Measurements from ENCODE around the gene PAX5. TPM values are rescaled to one million over a fixed set of nuclear protein-coding genes. Genes with fewer than 3 reads are reported as not detected.

The PAX5 gene
- polyA plus RNA-seq, 1 of the 3 experiments (the other 2 are of a cell fraction) = 0.05 TPM

DNA sequence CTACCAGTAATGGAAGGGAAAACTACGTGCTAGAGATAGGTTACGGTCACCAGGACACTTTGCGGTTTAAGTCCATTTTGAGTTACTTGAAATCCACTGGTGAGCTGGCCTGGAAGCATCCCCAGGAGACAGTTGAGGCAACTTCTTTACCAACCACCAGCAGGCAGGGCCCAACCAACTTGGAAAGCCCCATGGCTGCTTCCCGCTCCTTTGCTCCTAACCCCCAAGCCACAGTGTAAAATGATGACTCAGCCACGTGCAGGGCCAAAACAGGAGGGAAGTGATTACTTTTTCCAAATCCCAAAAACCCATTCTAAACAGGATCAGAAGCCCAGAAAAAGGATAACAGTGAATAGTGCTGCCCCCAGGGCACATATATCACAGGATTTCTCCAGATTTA lies 87.4 kb downstream of the PAX5 start:
- Histone ChIP-seq H3K27ac (ENCODE audit: low read depth in 2 of 2, low read length in 1 of 2) (no peak overlapping the region), H3K36me3 (replicated peaks in 1 of 2; ENCODE audit: control insufficient read depth in 1 of 2, insufficient read depth in 2 of 2, low read length in 1 of 2) (no peaks in the 10 kb centered on the region), H3K4me2 (no peak overlapping the region), H3K27me3 (ENCODE audit: insufficient read depth) (no peaks in the 10 kb centered on the region; the same call in 1 of the 2 replicates), H3K9me2 (no peaks in the 10 kb centered on the region), H3K9ac (no peak overlapping the region), H3K4me1 (ENCODE audit: control insufficient read depth in 1 of 2, insufficient read depth in 2 of 2, low read depth in 1 of 2, low read length in 1 of 2) (peaks cover 0 to 2% of the 10 kb centered on the region in 2 experiments; a peak in 2 of 4 replicates), H2AFZ (ENCODE audit: low read depth) (no peak overlapping the region), H3F3A (replicated peaks; ENCODE audit: insufficient read depth) (no peaks in the 10 kb centered on the region), H3K9me3 (no peaks in the 10 kb centered on the region), H3K79me2 (ENCODE audit: insufficient read depth) (no peaks in the 10 kb centered on the region), H4K20me1 (ENCODE audit: insufficient read depth) (no peaks in the 10 kb centered on the region), H3K4me3 (ENCODE audit: low read depth in 2 of 2, low read length in 1 of 2) (no peak overlapping the region)
- DNase-seq = peak; percentile 45
- WGBS (ENCODE audit: low lambda C conversion rate) = 76% methylated on average over 5 of the region's 5 CpGs
- POLR2A ChIA-PET = no interaction called here
- TF ChIP-seq, protein P1, sequence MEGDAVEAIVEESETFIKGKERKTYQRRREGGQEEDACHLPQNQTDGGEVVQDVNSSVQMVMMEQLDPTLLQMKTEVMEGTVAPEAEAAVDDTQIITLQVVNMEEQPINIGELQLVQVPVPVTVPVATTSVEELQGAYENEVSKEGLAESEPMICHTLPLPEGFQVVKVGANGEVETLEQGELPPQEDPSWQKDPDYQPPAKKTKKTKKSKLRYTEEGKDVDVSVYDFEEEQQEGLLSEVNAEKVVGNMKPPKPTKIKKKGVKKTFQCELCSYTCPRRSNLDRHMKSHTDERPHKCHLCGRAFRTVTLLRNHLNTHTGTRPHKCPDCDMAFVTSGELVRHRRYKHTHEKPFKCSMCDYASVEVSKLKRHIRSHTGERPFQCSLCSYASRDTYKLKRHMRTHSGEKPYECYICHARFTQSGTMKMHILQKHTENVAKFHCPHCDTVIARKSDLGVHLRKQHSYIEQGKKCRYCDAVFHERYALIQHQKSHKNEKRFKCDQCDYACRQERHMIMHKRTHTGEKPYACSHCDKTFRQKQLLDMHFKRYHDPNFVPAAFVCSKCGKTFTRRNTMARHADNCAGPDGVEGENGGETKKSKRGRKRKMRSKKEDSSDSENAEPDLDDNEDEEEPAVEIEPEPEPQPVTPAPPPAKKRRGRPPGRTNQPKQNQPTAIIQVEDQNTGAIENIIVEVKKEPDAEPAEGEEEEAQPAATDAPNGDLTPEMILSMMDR (IDR thresholded peaks at IDR 0.05) = no peak
- TF ChIP-seq YY1 (IDR thresholded peaks at IDR 0.05; ENCODE audit: low read depth) (no peak), RXRA (IDR thresholded peaks at IDR 0.05; ENCODE audit: borderline replicate concordance, low read depth) (no peak), GATA2 (CRISPR knock-in tag; IDR thresholded peaks at IDR 0.05) (no peak), ELF1 (IDR thresholded peaks at IDR 0.05) (no peak), NFIC (IDR thresholded peaks at IDR 0.05; ENCODE audit: borderline replicate concordance) (no peak), MXI1 (IDR thresholded peaks at IDR 0.05; ENCODE audit: low read depth, low read length) (no peak), CHD2 (IDR thresholded peaks at IDR 0.05; ENCODE audit: low read length, partially characterized antibody) (no peak), TCF12 (IDR thresholded peaks at IDR 0.05) (no peak)
- TF ChIP-seq, protein P2, sequence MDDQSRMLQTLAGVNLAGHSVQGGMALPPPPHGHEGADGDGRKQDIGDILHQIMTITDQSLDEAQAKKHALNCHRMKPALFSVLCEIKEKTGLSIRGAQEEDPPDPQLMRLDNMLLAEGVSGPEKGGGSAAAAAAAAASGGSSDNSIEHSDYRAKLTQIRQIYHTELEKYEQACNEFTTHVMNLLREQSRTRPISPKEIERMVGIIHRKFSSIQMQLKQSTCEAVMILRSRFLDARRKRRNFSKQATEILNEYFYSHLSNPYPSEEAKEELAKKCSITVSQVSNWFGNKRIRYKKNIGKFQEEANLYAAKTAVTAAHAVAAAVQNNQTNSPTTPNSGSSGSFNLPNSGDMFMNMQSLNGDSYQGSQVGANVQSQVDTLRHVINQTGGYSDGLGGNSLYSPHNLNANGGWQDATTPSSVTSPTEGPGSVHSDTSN (IDR thresholded peaks at IDR 0.05) = no peak
- TF ChIP-seq, protein P3, sequence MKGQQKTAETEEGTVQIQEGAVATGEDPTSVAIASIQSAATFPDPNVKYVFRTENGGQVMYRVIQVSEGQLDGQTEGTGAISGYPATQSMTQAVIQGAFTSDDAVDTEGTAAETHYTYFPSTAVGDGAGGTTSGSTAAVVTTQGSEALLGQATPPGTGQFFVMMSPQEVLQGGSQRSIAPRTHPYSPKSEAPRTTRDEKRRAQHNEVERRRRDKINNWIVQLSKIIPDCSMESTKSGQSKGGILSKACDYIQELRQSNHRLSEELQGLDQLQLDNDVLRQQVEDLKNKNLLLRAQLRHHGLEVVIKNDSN (IDR thresholded peaks at IDR 0.05; ENCODE audit: borderline replicate concordance, low read depth) = no peak
- TF ChIP-seq, protein P4, sequence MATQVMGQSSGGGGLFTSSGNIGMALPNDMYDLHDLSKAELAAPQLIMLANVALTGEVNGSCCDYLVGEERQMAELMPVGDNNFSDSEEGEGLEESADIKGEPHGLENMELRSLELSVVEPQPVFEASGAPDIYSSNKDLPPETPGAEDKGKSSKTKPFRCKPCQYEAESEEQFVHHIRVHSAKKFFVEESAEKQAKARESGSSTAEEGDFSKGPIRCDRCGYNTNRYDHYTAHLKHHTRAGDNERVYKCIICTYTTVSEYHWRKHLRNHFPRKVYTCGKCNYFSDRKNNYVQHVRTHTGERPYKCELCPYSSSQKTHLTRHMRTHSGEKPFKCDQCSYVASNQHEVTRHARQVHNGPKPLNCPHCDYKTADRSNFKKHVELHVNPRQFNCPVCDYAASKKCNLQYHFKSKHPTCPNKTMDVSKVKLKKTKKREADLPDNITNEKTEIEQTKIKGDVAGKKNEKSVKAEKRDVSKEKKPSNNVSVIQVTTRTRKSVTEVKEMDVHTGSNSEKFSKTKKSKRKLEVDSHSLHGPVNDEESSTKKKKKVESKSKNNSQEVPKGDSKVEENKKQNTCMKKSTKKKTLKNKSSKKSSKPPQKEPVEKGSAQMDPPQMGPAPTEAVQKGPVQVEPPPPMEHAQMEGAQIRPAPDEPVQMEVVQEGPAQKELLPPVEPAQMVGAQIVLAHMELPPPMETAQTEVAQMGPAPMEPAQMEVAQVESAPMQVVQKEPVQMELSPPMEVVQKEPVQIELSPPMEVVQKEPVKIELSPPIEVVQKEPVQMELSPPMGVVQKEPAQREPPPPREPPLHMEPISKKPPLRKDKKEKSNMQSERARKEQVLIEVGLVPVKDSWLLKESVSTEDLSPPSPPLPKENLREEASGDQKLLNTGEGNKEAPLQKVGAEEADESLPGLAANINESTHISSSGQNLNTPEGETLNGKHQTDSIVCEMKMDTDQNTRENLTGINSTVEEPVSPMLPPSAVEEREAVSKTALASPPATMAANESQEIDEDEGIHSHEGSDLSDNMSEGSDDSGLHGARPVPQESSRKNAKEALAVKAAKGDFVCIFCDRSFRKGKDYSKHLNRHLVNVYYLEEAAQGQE (IDR thresholded peaks at IDR 0.05; ENCODE audit: low read depth, low read length) = no peak
- TF ChIP-seq, protein P5, sequence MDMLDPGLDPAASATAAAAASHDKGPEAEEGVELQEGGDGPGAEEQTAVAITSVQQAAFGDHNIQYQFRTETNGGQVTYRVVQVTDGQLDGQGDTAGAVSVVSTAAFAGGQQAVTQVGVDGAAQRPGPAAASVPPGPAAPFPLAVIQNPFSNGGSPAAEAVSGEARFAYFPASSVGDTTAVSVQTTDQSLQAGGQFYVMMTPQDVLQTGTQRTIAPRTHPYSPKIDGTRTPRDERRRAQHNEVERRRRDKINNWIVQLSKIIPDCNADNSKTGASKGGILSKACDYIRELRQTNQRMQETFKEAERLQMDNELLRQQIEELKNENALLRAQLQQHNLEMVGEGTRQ (IDR thresholded peaks at IDR 0.05; ENCODE audit: borderline replicate concordance, low read depth, low read length) = no peak
- CTCF ChIA-PET = no interaction called here
